Panc1 (cell line): Measurements from ENCODE around the gene ARHGEF37. TPM values are rescaled to one million over a fixed set of nuclear protein-coding genes. Genes with fewer than 3 reads are reported as not detected.

Experiments used
- ATAC-seq: fragments of 200-7000 bp; cut with Tn5 transposase; 2 replicates; pipeline ENCODE4 v1.9.1; 2020; ENCODE audit warnings: mild to moderate bottlenecking, moderate library complexity
- BruUV-seq: library from RNA; stranded (reverse); fragments of 400-500 nt; replicated peaks from 2 replicates; lab custom pipeline; 2021; lab: Mats Ljungman, UMichigan
- CTCF ChIA-PET: fragments of 300-600 bp; sonication (Branson Sonifier 250); formaldehyde crosslinking; loops from one replicate; lab custom pipeline; 2022; ENCODE audit warnings: antibody characterized with exemption; lab: Charles Lee
- POLR2A ChIA-PET: fragments of 300-600 bp; sonication (Branson Sonifier 250); formaldehyde crosslinking; loops from one replicate; lab custom pipeline; 2022; ENCODE audit warnings: antibody characterized with exemption; lab: Charles Lee
- DNase-seq: peaks from one replicate; pipeline ENCODE4 v3.0.0-alpha.2; 2010; ENCODE audit warnings: low read depth, low spot score
- H3K27ac ChIP-seq: 2 replicates; pipeline ENCODE4 v1.5.1; 2011; ENCODE audit warnings: mild to moderate bottlenecking, low read length, inconsistent platforms
- H3K27me3 ChIP-seq: fragments of 200-500 bp; sonication (Bioruptor generic); 2 replicates; pipeline ENCODE4 v1.6.0; 2014; ENCODE audit warnings: low read length, inconsistent platforms; ENCODE audit not compliant: control insufficient read depth, insufficient read depth
- H3K36me3 ChIP-seq: fragments of 200-500 bp; sonication (Bioruptor generic); 2 replicates; pipeline ENCODE4 v1.5.1; 2014; ENCODE audit warnings: inconsistent platforms, mild to moderate bottlenecking, low read length, moderate library complexity; ENCODE audit not compliant: control insufficient read depth, insufficient read depth
- H3K4me1 ChIP-seq: 2 replicates; pipeline ENCODE4 v1.5.1; 2011; ENCODE audit warnings: inconsistent platforms, mild to moderate bottlenecking, low read length, moderate library complexity; ENCODE audit not compliant: control insufficient read depth, insufficient read depth
- H3K4me3 ChIP-seq, 2 experiments: 2 replicates each; pipeline ENCODE4 v1.5.1; 2011 to 2012; ENCODE audit warnings: low read depth in 2 of 2, low read length in 2 of 2, mild to moderate bottlenecking in 2 of 2, inconsistent platforms in 1 of 2, moderate library complexity in 1 of 2
- H3K9me3 ChIP-seq: fragments of 200-500 bp; sonication (Bioruptor generic); 2 replicates; pipeline ENCODE4 v1.5.1; 2014; ENCODE audit warnings: low read depth, mild to moderate bottlenecking, inconsistent platforms, low read length, moderate library complexity; ENCODE audit not compliant: control insufficient read depth, insufficient read depth
- POLR2AphosphoS5 ChIP-seq: IDR thresholded peaks from 2 replicates; pipeline ENCODE4 v1.6.1; 2012; ENCODE audit warnings: mild to moderate bottlenecking, low read depth, low read length, moderate library complexity
- SIN3A ChIP-seq: IDR thresholded peaks from 2 replicates; pipeline ENCODE4 v1.6.1; 2012; ENCODE audit warnings: low read depth, mild to moderate bottlenecking, low read length, moderate library complexity, borderline replicate concordance; ENCODE audit not compliant: insufficient read depth
- TCF7L2 ChIP-seq: IDR thresholded peaks from 2 replicates; pipeline ENCODE4 v1.6.1; 2011; ENCODE audit warnings: mild to moderate bottlenecking, low read depth, low read length, inconsistent platforms
- in situ Hi-C: cut with HindIII; loops from 2 replicates; pipeline ENCODE4 v1.10.0; 2016; ENCODE audit warnings: low sequenced_read_pairs, low pct_unique_long_range_greater_than_20kb
- intact Hi-C: fragments of 100-400 bp; cut with micrococcal nuclease; formaldehyde crosslinking; loops from one replicate; pipeline ENCODE4 v1.10.0; 2022; ENCODE audit not compliant: unreplicated experiment
- total RNA-seq: library from RNA; stranded (reverse); gene quantifications from one replicate; pipeline ENCODE4 v1.2.1, GENCODE V29; 2021; ENCODE audit not compliant: unreplicated experiment
- TF ChIP-seq, protein P1 (sequence below): fragments of 450-650 bp; IDR thresholded peaks from 2 replicates; pipeline ENCODE4 v1.5.1; 2017; ENCODE audit warnings: mild to moderate bottlenecking
- TF ChIP-seq, protein P2 (sequence below), 2 experiments: IDR thresholded peaks; 2 replicates each; pipeline ENCODE4 v1.6.1; 2011 to 2012; ENCODE audit warnings: low read depth in 2 of 2, control low read depth in 1 of 2, low read length in 1 of 2, mild to moderate bottlenecking in 1 of 2, moderate library complexity in 1 of 2; ENCODE audit not compliant: insufficient read depth in 1 of 2

Gene ARHGEF37
- total RNA-seq, 1 experiment from 2014 or later: 3.2 TPM

DNA sequence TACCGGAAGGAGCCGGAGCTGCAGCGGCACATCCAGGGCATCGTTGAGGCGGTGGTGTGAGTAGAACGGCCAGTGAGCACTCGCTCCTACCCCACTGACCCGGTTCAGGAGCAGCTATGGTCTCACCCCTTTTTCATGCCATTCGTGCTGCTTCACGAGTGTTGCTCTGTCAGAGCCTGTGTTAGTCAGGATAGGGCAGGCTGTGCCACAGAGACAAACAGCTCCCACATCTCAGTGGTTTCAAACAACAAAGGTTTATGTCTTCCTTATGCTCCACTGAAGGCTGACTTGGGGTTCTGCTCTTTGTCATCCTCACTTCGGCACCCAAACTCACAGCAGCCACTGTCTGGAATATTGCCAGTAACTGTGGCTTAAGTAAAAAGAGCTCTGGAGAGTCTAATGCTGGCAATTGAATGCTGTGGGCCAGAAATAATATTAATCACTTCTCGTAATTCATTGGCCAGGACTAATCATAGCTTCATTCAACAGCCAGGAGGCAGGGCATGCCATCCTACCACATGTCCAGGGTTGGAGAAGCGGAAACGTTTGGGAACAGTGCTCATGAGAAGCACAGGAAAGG lies 28.4 kb downstream of the ARHGEF37 start:
- H3K36me3 ChIP-seq: no peaks in the 10 kb centered on the region
- no TSS peak for BruUV-seq
- CTCF ChIA-PET: interaction anchor here (0.7 to 0.8 kb wide), 2 partner anchors 9 to 13 kb away, joined by 3 read pairs; no protein-coding TSS in a partner anchor
- no peaks in the 10 kb centered on the region for H3K27me3 ChIP-seq
- H3K4me3 ChIP-seq: no peak overlapping the region
- intact Hi-C loops (no loop called here), in situ Hi-C loops (no loop called here)
- H3K9me3 ChIP-seq: no peaks in the 10 kb centered on the region
- TF ChIP-seq SIN3A (no peak), POLR2AphosphoS5 (no peak), TCF7L2 (no peak)
- TF ChIP-seq, protein P1, sequence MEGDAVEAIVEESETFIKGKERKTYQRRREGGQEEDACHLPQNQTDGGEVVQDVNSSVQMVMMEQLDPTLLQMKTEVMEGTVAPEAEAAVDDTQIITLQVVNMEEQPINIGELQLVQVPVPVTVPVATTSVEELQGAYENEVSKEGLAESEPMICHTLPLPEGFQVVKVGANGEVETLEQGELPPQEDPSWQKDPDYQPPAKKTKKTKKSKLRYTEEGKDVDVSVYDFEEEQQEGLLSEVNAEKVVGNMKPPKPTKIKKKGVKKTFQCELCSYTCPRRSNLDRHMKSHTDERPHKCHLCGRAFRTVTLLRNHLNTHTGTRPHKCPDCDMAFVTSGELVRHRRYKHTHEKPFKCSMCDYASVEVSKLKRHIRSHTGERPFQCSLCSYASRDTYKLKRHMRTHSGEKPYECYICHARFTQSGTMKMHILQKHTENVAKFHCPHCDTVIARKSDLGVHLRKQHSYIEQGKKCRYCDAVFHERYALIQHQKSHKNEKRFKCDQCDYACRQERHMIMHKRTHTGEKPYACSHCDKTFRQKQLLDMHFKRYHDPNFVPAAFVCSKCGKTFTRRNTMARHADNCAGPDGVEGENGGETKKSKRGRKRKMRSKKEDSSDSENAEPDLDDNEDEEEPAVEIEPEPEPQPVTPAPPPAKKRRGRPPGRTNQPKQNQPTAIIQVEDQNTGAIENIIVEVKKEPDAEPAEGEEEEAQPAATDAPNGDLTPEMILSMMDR: no peak
- TF ChIP-seq, protein P2, sequence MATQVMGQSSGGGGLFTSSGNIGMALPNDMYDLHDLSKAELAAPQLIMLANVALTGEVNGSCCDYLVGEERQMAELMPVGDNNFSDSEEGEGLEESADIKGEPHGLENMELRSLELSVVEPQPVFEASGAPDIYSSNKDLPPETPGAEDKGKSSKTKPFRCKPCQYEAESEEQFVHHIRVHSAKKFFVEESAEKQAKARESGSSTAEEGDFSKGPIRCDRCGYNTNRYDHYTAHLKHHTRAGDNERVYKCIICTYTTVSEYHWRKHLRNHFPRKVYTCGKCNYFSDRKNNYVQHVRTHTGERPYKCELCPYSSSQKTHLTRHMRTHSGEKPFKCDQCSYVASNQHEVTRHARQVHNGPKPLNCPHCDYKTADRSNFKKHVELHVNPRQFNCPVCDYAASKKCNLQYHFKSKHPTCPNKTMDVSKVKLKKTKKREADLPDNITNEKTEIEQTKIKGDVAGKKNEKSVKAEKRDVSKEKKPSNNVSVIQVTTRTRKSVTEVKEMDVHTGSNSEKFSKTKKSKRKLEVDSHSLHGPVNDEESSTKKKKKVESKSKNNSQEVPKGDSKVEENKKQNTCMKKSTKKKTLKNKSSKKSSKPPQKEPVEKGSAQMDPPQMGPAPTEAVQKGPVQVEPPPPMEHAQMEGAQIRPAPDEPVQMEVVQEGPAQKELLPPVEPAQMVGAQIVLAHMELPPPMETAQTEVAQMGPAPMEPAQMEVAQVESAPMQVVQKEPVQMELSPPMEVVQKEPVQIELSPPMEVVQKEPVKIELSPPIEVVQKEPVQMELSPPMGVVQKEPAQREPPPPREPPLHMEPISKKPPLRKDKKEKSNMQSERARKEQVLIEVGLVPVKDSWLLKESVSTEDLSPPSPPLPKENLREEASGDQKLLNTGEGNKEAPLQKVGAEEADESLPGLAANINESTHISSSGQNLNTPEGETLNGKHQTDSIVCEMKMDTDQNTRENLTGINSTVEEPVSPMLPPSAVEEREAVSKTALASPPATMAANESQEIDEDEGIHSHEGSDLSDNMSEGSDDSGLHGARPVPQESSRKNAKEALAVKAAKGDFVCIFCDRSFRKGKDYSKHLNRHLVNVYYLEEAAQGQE (IDR thresholded peaks at IDR 0.05; ENCODE audit: insufficient read depth in 1 of 2, low read depth in 2 of 2, low read length in 1 of 2): no peak
- DNase-seq: no peak
- POLR2A ChIA-PET: no interaction called here
- ATAC-seq: no peak
- no peaks in the 10 kb centered on the region for H3K4me1 ChIP-seq
- H3K27ac ChIP-seq: no peak overlapping the region

DNA sequence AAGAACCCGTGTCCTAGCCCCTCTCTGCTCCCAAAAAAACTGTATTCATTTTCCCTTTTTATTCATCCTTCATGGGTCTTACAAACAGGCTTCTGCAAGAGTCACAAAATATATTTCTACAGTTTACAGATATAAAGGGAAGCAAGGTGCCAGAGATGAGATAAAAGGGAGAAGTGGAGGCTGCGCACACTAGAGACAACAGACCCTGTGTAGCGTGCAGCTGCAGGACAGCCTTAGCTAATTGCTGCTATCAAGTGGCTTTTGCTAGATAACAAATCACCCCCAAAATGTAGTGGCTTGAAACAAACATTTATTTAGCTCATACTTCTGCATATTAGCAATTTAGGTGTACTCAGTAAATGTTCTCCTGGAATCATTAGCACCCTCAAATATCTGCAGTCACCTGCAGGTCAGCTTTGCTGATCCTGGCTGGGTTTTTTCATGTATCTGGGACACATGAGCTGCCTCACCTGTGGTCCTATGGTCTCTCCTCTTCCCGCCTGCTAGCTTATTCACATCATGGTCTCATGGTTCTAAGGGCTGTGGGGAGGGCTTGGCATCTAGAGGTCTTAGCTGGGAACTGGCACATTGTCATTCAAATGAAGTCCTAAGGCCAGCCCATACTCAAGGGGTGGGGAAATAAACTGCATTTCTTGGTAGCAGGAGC lies 29.4 kb downstream of the ARHGEF37 start:
- Histone ChIP-seq H3K27ac (no peak overlapping the region), H3K4me3 (no peak overlapping the region), H3K9me3 (no peaks in the 10 kb centered on the region), H3K4me1 (no peaks in the 10 kb centered on the region), H3K27me3 (no peaks in the 10 kb centered on the region), H3K36me3 (no peaks in the 10 kb centered on the region)
- POLR2A ChIA-PET: interaction anchor here (0.6 kb wide), 1 partner anchor 841 kb away, joined by 4 read pairs; no protein-coding TSS in a partner anchor
- DNase-seq (no peak), ATAC-seq (peak; percentile 29; the same call in 1 of the 2 replicates)
- no peak for TF ChIP-seq POLR2AphosphoS5
- no peak for TF ChIP-seq SIN3A
- TF ChIP-seq, protein P2 (IDR thresholded peaks at IDR 0.05; ENCODE audit: insufficient read depth in 1 of 2, low read depth in 2 of 2, low read length in 1 of 2): no peak
- TF ChIP-seq, protein P1: no peak
- TF ChIP-seq TCF7L2: no peak
- no TSS peak for BruUV-seq
- CTCF ChIA-PET: interaction anchor here (0.6 to 0.9 kb wide), 4 partner anchors 9 to 36 kb away, joined by 3 to 7 read pairs (median 3); no protein-coding TSS in a partner anchor
- in situ Hi-C loops (no loop called here), intact Hi-C loops (no loop called here)
